Testis (tissue), 2 donors: Measurements from ENCODE around the gene GBP6.
"Not testable (repeated sequence)": the region's sequence is repeated elsewhere in the genome, so short reads cannot be mapped to it uniquely, and the experiment has no call there.

Experiments used
- POLR2A ChIP-seq: fragments of 450-650 bp; IDR thresholded peaks from one replicate; pipeline ENCODE4 v1.6.1; 2017; ENCODE audit warnings: antibody characterized with exemption, mild to moderate bottlenecking, moderate library complexity
- TF ChIP-seq, protein P1 (sequence below), 3 experiments: fragments of 450-650 bp in 2 of 3; fragments of 200-600 bp in 1 of 3; sonication (generic) in 1 of 3; IDR thresholded peaks; one replicate each; pipeline ENCODE4 v1.5.1; 2016 to 2019; ENCODE audit warnings: antibody characterized with exemption in 3 of 3, mild to moderate bottlenecking in 2 of 3, moderate library complexity in 1 of 3

- TF ChIP-seq POLR2A, result not testable (repeated sequence)
- TF ChIP-seq, protein P1, sequence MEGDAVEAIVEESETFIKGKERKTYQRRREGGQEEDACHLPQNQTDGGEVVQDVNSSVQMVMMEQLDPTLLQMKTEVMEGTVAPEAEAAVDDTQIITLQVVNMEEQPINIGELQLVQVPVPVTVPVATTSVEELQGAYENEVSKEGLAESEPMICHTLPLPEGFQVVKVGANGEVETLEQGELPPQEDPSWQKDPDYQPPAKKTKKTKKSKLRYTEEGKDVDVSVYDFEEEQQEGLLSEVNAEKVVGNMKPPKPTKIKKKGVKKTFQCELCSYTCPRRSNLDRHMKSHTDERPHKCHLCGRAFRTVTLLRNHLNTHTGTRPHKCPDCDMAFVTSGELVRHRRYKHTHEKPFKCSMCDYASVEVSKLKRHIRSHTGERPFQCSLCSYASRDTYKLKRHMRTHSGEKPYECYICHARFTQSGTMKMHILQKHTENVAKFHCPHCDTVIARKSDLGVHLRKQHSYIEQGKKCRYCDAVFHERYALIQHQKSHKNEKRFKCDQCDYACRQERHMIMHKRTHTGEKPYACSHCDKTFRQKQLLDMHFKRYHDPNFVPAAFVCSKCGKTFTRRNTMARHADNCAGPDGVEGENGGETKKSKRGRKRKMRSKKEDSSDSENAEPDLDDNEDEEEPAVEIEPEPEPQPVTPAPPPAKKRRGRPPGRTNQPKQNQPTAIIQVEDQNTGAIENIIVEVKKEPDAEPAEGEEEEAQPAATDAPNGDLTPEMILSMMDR (IDR thresholded peaks at IDR 0.05), result not testable (repeated sequence)
Measured at GRCh38 chr1:89407768-89408167, 43.9 kb downstream of the GBP6 start.
